HFFc6 (cell line): ENCODE measurements around the gene AGT. TPM values are rescaled to one million over a fixed set of nuclear protein-coding genes. Genes with fewer than 3 reads are reported as not detected.
A peak's percentile ranks its signal among the peaks of the same experiment; 100 is the strongest.

ENCODE experiments used
- DNase-seq: peaks from one replicate; pipeline ENCODE4 v3.0.0-alpha.2; 2018
- H3K27ac Mint-ChIP-seq: 2 replicates; pipeline ENCODE4 v1.8.0; 2020; ENCODE audit warnings: mild to moderate bottlenecking, mixed read lengths
- H3K27me3 Mint-ChIP-seq: 2 replicates; pipeline ENCODE4 v1.8.0; 2021; ENCODE audit warnings: mild to moderate bottlenecking, moderate library complexity, mixed read lengths; ENCODE audit not compliant: insufficient read depth
- H3K36me3 Mint-ChIP-seq: 2 replicates; pipeline ENCODE4 v1.8.0; 2021; ENCODE audit warnings: low read depth, mixed read lengths
- H3K4me1 Mint-ChIP-seq: 2 replicates; pipeline ENCODE4 v1.8.0; 2020; ENCODE audit warnings: low read depth, mixed read lengths
- H3K4me3 Mint-ChIP-seq: 2 replicates; pipeline ENCODE4 v1.8.0; 2020; ENCODE audit warnings: mild to moderate bottlenecking, moderate library complexity, mixed read lengths
- H3K9me3 Mint-ChIP-seq: 2 replicates; pipeline ENCODE4 v1.8.0; 2020; ENCODE audit warnings: mild to moderate bottlenecking, mixed read lengths
- CTCF ChIP-seq: fragments of 200-600 bp; sonication (generic); IDR thresholded peaks from 2 replicates; pipeline ENCODE4 v1.5.0; 2021; ENCODE audit warnings: antibody characterized with exemption, mild to moderate bottlenecking
- long read RNA-seq: library from polyadenylated mRNA; unstranded; transcript quantifications from one replicate; pipeline ENCODE4 v2.0.0, GENCODE V29; 2019
- total RNA-seq, 6 experiments: library from RNA; stranded (reverse); fragmentation: NEBNext Ultra II Directional; extraction: Animal tissue kit (Norgen Biotek cat#: 25700); gene quantifications; 2 replicates in 1 of 6; 3 replicates in 5 of 6; pipeline ENCODE4 v1.2.3, GENCODE V29; 2021

The AGT gene
- under 1 TPM in 4 of 6 experiments, not detected in 2; 0.09 to 0.19 (median 0.13) TPM for total RNA-seq
- long read RNA-seq, partial matches to known transcripts: 0 of 2 reads
- long read RNA-seq, other reads (novel, unspliced or antisense): 0 of 2 reads

- DNase-seq: peak; percentile 79
- Mint-ChIP-seq H3K27ac (no peak within 1 kb of the TSS), H3K27me3 (peaks cover 9% of the 10 kb centered on the region), H3K36me3 (no peaks in the 10 kb centered on the region), H3K4me1 (peaks cover 14% of the 10 kb centered on the region), H3K4me3 (0 out of 2 replicates have a peak within 1 kb of the TSS, but pooled peaks have one; percentile 13), H3K9me3 (no peaks in the 10 kb centered on the region)
- TF ChIP-seq CTCF: no peak
Measured at GRCh38 chr1:230713915-230714764, at the start of gene AGT. TSS of gene AGT (minus strand) at chr1:230714122. CDS start at chr1:230710823, 3,299 bp downstream.

DNA sequence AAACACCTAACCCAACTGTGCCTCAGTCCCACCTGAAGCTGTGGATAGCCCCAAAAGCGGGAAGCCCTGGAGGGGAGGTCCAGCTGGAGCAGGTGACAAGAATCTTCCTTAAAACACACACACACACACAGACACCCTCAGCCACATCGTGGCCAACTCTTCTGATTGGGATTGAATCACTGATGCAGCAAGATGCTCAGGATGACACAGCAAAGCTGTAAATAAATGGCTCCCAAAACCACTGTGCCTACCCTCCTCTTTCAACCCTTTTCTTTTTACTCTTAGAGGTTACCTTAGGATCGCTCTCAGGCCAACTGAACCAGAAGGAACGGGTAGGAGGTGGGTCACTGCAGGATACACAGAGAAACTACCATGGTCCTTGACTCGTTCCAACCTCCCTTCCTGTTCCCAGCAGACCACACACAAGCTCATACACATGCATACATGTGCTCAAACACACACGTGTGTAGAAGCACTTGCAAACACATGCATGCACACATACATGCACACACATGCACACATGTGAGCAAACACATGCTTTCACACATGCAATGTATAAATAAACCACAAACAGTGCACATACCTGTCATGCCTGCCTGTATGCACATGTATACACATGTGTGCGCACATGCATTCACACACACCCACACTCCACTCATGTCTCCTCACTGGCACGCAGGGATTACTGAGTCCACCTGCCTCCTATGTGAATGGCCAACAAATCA, 47.7 kb upstream of the AGT start:
- H3K4me3 Mint-ChIP-seq: no peak overlapping the region
- no peaks in the 10 kb centered on the region for H3K36me3 Mint-ChIP-seq
- H3K9me3 Mint-ChIP-seq: no peaks in the 10 kb centered on the region
- H3K27ac Mint-ChIP-seq: no peak overlapping the region
- TF ChIP-seq CTCF: no peak
- no peaks in the 10 kb centered on the region for H3K4me1 Mint-ChIP-seq
- peaks cover 25% of the 10 kb centered on the region for H3K27me3 Mint-ChIP-seq
- DNase-seq: no peak

DNA sequence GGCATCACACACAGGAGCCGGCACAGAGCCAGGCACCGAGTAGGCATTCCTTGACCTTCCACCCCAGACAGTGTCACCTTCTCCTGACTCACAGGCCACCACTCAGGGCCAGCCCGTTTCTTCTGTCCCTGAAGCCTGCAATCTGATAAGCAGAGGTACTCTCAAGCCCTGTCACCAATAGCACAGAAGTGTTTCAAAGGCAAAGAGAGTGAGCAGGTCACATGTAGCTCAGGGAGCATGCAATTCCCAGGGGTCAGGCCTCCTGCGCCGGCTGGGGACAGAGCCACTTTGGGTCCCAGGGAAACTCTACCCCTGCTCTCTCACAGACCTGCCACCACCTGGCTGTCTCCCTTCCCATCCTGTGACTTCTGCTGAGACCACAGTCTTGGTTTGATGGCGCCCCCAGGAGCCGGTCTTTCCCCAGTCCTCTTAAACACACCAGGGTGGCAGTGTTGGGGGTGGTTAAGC, 46.5 kb upstream of the AGT start:
- Mint-ChIP-seq H3K27me3 (peaks cover 25% of the 10 kb centered on the region), H3K27ac (no peak overlapping the region), H3K4me3 (no peak overlapping the region), H3K4me1 (no peaks in the 10 kb centered on the region), H3K9me3 (no peaks in the 10 kb centered on the region), H3K36me3 (no peaks in the 10 kb centered on the region)
- no peak for TF ChIP-seq CTCF
- DNase-seq: no peak

GRCh38 chr1:230759369-230760065, 45.6 kb upstream of the AGT start:
- peaks cover 7% of the 10 kb centered on the region for H3K4me1 Mint-ChIP-seq
- no peaks in the 10 kb centered on the region for H3K9me3 Mint-ChIP-seq
- no peak for DNase-seq
- no peak overlapping the region for H3K27ac Mint-ChIP-seq
- H3K4me3 Mint-ChIP-seq: no peak overlapping the region
- no peak for TF ChIP-seq CTCF
- no peaks in the 10 kb centered on the region for H3K36me3 Mint-ChIP-seq
- peaks cover 25% of the 10 kb centered on the region for H3K27me3 Mint-ChIP-seq

GRCh38 chr1:230758709-230759368, 44.9 kb upstream of the AGT start:
- Mint-ChIP-seq H3K9me3 (no peaks in the 10 kb centered on the region), H3K4me3 (no peak overlapping the region), H3K36me3 (no peaks in the 10 kb centered on the region), H3K4me1 (peaks cover 7% of the 10 kb centered on the region), H3K27me3 (peaks cover 25% of the 10 kb centered on the region), H3K27ac (no peak overlapping the region)
- no peak for DNase-seq
- no peak for TF ChIP-seq CTCF
